ENCODE measurements around the gene CARD9.
A peak's percentile ranks its signal among the peaks of the same experiment; 100 is the strongest.

Gene CARD9

DNA sequence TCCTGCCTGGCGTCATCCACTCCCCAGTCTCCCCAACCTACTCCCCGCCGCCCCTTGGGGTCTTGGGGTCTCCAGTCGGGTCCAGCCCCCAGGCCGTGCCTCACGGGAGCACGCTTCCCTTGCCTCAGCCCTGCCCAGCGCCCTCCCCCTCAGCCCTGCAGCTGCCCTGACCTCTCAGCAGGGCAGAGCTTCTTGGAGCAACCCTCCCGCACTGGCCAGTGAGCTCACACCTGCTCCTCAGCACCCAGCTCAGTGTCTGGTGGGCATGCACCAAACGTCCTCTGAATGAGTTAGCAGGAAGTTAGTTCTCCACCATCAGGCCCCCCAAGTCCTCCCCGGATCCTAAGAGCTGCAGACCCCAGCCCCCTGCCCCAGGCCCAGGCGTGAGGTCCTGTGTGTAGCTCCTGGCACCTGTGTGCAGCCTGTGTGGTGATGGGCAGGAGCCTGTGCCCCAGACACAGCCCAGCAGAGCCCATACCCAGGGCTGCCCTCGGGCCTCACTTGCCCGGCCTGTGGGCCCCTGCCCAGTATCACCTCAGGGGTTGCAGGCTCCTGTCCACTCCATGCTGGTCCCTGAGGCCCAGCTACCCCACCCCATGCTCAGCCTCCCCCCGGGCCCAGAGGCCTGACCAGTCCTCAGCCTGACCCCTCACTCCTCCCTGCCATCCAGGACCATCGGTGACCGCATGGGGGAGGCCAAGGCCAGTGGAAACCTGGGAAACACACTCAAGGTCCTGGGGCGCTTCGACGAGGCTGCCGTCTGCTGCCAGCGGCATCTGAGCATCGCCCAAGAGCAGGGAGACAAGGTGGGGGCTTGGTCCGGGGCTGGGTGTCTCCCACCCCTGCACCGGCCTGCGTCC, 37.9 kb downstream of the CARD9 start:
- DNase-seq (ENCODE audit: low read depth) = no peak

DNA sequence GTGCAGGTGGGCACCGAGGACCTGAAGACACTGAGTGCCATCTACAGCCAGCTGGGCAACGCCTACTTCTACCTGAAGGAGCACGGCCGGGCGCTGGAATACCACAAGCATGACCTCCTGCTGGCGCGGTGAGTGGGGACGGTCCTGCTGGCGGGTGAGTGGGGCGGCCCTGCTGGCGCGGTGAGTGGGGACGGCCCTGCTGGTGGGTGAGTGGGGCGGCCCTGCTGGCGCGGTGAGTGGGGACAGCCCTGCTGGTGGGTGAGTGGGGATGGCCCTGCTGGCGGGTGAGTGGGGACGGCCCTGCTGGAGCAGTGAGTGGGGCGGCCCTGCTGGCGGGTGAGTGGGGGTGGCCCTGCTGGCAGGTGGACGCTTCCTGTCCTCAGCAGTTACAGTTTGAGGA, 38.9 kb downstream of the CARD9 start:
- DNase-seq (ENCODE audit: low read depth) = no peak

DNA sequence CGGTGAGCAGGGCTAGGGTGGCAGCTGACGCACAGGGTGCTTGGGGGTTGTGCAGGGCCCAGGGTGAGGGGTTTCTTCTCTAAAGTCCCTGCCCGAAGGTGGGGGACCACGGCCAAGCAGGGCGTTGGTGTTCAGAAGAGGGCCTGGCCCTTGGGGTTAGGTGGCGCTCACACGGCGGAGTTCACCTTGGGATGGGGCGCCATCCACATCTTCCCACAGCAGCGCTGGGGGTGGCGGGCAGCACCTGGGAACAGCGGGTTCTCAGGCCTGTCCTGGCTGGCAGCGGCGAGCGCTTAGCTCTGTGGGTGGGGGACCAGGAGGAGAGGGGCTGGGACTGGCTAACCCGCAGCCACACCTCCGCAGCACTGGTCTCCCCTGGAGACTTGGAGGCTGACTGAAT, 40.0 kb downstream of the CARD9 start:
- DNase-seq (ENCODE audit: low read depth) = no peak

GRCh38 chr9:136333045-136333444, 40.4 kb downstream of the CARD9 start:
- DNase-seq (ENCODE audit: low read depth) = no peak

GRCh38 chr9:136332482-136332983, 40.9 kb downstream of the CARD9 start:
- DNase-seq (ENCODE audit: low read depth) = no peak

DNA sequence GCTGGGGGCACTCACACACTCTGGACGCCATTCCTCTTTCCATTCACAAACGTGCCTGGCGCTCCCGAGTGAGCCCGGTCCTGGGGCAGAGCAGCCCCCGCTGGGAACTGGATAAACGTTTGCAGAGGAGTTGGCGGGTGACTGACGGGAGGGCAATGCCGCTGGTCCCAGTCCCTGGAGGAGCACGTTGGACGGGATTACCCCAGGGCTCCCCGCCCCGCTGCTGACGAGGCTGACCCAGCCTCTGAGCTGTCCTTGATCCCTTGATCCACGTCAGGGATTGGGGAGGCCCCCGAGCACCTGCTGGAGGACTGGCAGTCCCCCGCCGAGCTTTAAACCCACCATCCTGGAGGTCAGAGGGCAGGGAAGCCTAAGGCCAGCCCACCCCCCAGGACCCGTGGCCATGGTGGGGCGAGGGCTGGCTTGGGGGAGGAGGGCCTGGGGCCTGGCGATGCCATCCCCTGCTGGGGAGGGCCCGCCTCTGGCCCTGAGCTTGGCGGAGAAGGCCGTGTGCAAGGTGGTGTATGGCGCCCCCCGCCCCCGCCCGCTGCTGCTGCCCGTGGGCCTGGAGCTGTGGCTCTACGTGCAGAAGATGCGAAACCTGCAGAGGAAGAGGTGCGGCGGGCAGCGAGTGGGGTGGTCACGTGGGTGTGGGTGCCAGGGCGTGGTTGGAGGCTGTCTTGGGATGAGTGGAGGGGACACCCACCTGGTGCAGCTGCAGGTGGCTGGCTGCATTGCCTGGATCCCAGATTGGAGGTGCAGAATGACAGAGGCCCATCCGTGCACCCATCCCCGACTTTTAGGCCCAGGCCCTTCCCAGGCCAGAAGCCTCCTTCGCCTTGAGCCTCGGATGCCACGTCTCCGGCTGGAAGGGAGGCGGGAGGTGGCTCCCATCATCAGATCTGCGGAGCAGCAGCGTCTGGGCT, 41.6 kb downstream of the CARD9 start:
- no peak for DNase-seq (ENCODE audit: low read depth)

DNA sequence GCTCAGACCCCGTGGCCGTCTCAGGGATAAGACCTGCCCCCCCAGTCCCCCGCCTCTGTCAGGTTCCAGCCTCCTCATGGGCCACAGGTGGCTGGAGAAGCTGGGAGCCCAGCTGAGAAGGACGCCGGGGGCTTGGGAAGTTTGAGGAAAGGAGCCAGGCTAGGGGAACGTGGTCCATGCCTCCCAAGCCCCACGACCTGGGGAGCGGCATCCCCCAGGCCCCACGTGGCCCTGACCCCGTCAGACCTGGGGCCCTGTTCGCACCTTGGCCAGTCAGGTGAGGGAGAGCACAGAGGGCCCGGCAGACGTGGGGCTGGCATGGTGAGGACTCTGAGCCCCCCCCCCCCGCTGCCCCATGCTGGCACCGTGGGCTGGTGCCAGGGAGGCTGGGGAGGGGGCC, 42.4 kb downstream of the CARD9 start:
- DNase-seq (ENCODE audit: low read depth) = no peak

DNA sequence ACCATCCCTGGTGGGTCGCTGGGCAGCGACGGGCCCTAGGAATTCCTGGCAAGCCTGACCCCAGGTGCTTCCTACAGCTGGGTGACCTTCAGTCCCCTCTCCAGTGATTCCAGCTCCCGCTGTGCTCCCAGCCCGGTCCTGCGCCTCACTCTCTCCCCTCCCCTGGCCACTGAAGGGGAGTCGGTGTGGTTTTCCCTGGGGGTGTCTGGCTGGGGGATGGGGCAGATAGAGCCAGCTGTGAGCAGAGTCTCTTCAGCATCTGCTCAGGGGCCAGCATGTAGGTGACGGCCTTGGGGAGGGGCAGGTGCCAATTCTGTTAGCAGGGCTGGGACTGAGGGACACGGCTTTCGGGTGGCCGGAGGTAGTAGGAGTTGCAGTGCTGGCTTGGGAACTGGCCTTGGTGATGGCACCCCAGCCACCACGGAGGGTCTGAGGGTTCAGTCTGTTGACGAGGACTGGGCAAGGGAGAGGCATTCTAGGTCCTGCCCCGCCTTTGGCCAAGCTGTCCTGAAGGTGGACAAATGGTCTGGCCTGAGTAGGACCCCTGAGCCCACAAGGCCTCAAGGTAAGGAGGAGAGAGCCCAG, 43.0 kb downstream of the CARD9 start:
- no peak for DNase-seq (ENCODE audit: low read depth)

DNA sequence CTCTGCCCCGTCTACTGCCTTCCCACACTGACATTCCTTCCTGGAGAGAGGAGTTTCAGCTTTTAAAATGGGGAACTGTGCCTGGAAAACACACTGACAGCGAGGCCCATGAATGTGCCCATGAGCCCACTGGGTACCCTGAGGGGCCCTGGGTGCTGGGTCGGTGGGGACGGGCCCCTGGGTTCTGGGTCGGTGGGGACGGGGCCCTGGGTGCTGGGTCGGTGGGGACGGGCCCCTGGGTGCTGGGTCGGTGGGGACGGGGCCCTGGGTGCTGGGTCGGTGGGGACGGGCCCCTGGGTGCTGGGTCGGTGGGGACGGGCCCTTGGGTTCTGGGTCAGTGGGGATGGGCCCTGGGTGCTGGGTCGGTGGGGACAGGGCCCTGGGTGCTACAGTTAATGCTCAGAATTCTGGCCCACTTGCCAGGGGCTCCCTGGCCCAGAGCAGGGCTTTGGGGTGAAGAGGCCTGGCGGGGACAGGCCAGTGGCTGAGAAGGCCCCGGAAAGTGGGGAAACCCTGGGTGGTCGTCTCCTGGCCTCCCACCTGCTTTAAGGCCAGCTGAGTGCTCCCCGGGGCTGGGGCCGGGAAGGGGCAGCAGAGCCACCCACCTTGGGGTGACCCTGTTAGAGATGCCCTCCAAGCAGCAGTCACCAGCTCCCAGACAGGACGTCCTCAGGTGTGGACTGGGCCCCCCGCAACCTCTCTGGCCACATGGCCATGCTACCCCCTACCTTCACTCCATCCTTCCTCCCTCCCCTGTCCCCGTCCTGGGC, 43.6 kb downstream of the CARD9 start:
- DNase-seq (ENCODE audit: low read depth) = no peak

DNA sequence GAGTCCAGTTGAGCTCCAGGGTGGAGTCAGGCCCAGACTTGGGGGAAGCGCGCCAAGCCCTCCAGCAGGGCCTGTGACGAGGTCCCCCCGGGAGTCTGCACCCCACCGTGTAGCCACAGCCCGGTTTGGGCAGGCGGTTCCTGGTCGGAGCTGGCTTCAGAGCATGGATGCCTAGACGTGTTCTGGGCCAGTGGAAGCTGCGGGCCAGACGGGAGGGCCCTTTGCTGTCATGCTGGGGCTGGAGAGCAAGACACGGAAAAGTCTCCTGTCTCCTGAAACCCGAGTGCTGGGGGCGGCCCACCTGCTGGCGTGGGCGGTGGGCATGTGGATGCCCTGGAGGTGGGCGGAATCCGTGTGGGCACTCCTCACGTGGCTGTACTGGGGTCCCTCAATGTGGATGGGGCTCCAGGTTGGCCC, 44.2 kb downstream of the CARD9 start:
- no peak for DNase-seq (ENCODE audit: low read depth)

DNA sequence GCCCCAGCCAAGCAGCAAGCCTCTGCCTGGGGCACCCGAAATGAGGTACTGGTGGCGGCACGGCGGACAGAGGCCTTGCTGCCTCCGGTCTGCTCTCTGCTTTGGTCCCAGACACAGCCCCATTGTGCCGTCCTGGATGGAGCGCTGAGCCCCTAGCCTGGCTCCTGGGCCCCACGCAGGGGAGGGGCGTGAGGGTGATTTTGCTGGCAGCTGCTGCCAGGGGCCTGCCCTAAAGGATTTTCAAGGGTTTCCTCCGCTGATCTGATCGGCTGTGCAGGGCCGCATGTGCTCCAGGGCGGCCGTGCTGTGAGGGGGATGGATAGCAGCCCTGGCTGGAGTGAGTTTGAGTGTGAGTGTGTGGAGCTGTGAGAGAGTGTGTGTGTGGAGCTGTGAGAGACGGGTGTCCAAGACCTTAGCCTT, 44.8 kb downstream of the CARD9 start:
- DNase-seq (ENCODE audit: low read depth) = no peak

GRCh38 chr9:136328011-136328621, 45.4 kb downstream of the CARD9 start:
- no peak for DNase-seq (ENCODE audit: low read depth)

GRCh38 chr9:136327304-136327974, 46.0 kb downstream of the CARD9 start, which contains the start of gene GPSM1:
GPSM1 (plus strand) TSS chr9:136327539; CDS start chr9:136327696, 157 bp downstream.
- peak; percentile 58 for DNase-seq (ENCODE audit: low read depth)

GRCh38 chr9:136326761-136327303, 46.6 kb downstream of the CARD9 start:
- no peak for DNase-seq (ENCODE audit: low read depth)

DNA sequence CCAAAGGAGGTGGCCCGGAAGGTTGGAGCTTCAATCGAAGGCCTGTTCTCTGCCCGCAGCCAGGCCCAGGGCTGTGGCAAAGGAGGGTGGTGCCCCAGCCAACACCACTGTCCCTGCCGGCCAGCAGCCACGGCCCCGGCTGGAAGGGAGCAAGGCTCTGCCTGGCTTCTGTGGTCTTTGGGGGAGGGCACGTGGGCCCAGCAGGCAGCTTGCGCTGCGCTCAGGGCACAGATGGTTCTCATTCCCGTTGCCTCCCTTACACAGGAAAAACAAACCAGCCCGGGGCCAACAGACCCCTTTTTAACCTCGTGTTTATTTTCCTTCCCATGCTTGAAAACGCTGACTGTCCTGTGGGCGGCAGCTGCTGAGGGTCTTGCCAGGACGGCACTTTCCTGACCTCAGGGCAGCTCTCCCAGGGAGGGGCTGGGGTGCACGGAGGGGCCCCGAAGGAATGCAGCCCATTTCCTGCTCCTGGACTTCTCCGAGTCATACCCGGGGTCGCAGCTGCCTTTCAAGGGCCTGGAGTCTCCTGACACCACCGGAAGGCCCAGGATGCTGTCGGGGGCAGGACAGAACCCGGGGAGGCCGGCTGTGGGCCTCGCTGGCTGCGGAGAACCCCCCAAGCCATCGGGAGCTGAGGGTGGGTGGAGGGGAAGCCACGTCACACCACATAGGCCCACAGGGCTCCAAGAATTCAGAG, 47.3 kb downstream of the CARD9 start:
- no peak for DNase-seq (ENCODE audit: low read depth)

GRCh38 chr9:136325358-136325757, 48.1 kb downstream of the CARD9 start:
- no peak for DNase-seq (ENCODE audit: low read depth)

DNA sequence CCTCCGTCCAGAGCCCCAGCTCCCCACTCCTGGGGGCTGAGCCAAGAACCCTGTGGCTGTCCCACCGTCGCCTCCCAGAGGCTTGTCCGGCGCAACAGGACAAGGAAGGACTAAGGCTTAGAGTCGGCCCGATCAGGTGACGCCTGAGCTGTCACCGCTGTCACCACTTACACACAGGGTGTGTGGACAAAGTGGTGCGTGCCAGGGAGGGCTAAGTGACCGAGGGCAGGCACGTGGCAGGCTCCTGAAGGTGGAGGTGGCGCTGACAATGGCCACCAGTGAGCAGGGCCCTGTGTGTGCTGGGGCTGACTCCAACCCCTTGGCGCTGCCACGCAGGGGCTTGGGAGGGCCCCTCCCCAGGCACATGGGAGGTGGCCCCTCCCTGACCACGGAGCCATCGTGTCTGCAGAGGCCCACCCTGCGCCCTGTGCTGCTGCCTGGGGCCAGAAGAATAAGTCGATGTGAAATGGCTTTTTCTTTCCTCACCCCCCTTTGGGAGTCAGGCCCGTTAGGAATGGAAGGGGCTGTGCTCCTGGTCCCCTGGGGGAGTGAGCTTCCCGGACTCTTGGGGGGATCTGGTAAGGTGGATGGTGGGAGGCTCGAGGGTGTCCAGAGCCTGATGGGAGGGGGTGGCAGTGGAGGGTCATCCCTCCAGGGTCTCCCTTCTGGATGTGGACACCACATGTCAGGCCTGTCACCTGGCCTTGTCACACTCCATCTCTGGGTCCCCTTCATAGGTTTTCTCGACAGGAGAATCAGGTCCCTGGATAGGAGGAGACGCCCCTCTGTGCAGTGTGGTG, 48.8 kb downstream of the CARD9 start:
- no peak for DNase-seq (ENCODE audit: low read depth)

DNA sequence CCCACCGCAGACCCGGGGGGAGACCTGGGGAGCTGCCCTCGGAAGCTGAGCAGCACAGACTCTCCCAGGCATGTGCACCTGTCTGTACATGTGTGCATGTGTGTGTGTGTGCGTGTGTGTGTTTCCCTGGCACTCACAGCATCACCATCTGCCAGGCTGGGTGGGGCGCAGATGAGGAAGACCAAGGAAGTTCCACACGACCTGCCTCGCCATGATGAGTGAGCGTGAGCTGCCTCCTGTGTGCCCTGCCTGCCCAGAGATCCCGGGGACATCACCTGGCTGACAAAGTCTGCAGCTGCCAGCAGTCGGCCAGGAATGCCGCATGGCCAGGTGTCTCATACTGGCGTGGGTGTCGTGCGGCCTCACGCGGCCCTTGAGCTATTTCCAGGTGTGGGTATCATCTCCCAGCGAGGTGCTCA, 50.1 kb downstream of the CARD9 start:
- DNase-seq (ENCODE audit: low read depth) = no peak
